HCT116 (cell line): ENCODE data around the gene GNL2. TPM values are rescaled to one million over a fixed set of nuclear protein-coding genes. Genes with fewer than 3 reads are reported as not detected.

Experiments used
- ATAC-seq: fragments of 200-7000 bp; cut with Tn5 transposase; 2 replicates; pipeline ENCODE4 v1.9.1; 2020; ENCODE audit warnings: mild to moderate bottlenecking, moderate library complexity
- BruUV-seq: library from RNA; stranded (reverse); fragments of 400-500 nt; replicated peaks from 2 replicates; lab custom pipeline; 2021; lab: Mats Ljungman, UMichigan
- CTCF ChIA-PET: fragments of 300-600 bp; sonication (Branson Sonifier 250); formaldehyde crosslinking; loops from one replicate; lab custom pipeline; 2021; ENCODE audit warnings: antibody characterized with exemption; lab: Charles Lee
- POLR2A ChIA-PET: fragments of 300-600, 350-600 bp; sonication (Branson Sonifier 250); formaldehyde crosslinking; loops from one replicate; lab custom pipeline; 2021; ENCODE audit warnings: antibody characterized with exemption; lab: Charles Lee
- RAD21 ChIA-PET, 2 experiments: fragments of 300-600 bp; sonication (Branson Sonifier 250); formaldehyde crosslinking; loops; one replicate each; lab custom pipeline; 2023; ENCODE audit warnings: low total read pairs in 2 of 2; ENCODE audit not compliant: uncharacterized antibody in 2 of 2, unreplicated experiment in 2 of 2, low non-redundant PET in 1 of 2; lab: Charles Lee
- DNase-seq: peaks from one replicate; pipeline ENCODE4 v3.0.0-alpha.2; 2010; ENCODE audit warnings: low read depth, low spot score
- H2AFZ ChIP-seq: fragments of 200-600 bp; shearing (Covaris generic), sonication (generic); 2 replicates; pipeline ENCODE4 v1.6.1; 2017; ENCODE audit warnings: low read depth, mixed run types, mixed read lengths, antibody characterized with exemption, low read length; ENCODE audit not compliant: poor library complexity, severe bottlenecking
- H3K27ac ChIP-seq: 2 replicates; pipeline ENCODE4 v1.5.1; 2012; ENCODE audit warnings: low read depth, low read length
- H3K27me3 ChIP-seq: fragments of 200-600 bp; sonication (generic); 2 replicates; pipeline ENCODE4 v1.6.1; 2016; ENCODE audit warnings: mixed run types, low read length, mixed read lengths; ENCODE audit not compliant: insufficient read depth
- H3K36me3 ChIP-seq, 2 experiments: fragments of 200-500 bp in 1 of 2; fragments of 200-600 bp in 1 of 2; sonication (Bioruptor generic) in 1 of 2; sonication (generic) in 1 of 2; 2 replicates each; pipeline versions ENCODE4 v1.5.1 to v1.6.1; 2014 to 2016; ENCODE audit warnings: low read length in 2 of 2, inconsistent platforms in 1 of 2, mixed read lengths in 1 of 2, mixed run types in 1 of 2; ENCODE audit not compliant: insufficient read depth in 2 of 2, control insufficient read depth in 1 of 2
- H3K4me1 ChIP-seq, 2 experiments: fragments of 200-600 bp in 1 of 2; sonication (generic) in 1 of 2; 2 replicates each; pipeline versions ENCODE4 v1.5.1 to v1.6.1; 2012 to 2017; ENCODE audit warnings: low read length in 2 of 2, inconsistent platforms in 1 of 2, mild to moderate bottlenecking in 1 of 2, mixed read lengths in 1 of 2, mixed run types in 1 of 2, moderate library complexity in 1 of 2; ENCODE audit not compliant: insufficient read depth in 2 of 2, control insufficient read depth in 1 of 2
- H3K4me2 ChIP-seq: fragments of 200-600 bp; sonication (generic); 2 replicates; pipeline ENCODE4 v1.6.1; 2017; ENCODE audit warnings: mixed run types, low read length, mixed read lengths
- H3K4me3 ChIP-seq, 2 experiments: fragments of 200-600 bp in 1 of 2; sonication (generic) in 1 of 2; replicated peaks in 1 of 2; 2 replicates each; pipeline ENCODE4 v1.5.1; 2011 to 2016; ENCODE audit warnings: low read length in 2 of 2, control low read depth in 1 of 2, low read depth in 1 of 2, mild to moderate bottlenecking in 1 of 2, mixed read lengths in 1 of 2, mixed run types in 1 of 2
- H3K79me2 ChIP-seq: fragments of 200-600 bp; sonication (generic); 2 replicates; pipeline ENCODE4 v1.6.1; 2017; ENCODE audit warnings: mild to moderate bottlenecking, mixed run types, low read length, moderate library complexity, mixed read lengths; ENCODE audit not compliant: insufficient read depth
- H3K9ac ChIP-seq: fragments of 200-600 bp; sonication (generic); 2 replicates; pipeline ENCODE4 v1.6.1; 2016; ENCODE audit warnings: low read length, mixed read lengths
- H3K9me2 ChIP-seq: fragments of 200-600 bp; sonication (generic), shearing (Covaris generic); 2 replicates; pipeline ENCODE4 v1.6.1; 2017; ENCODE audit warnings: mixed run types, mild to moderate bottlenecking, moderate library complexity; ENCODE audit not compliant: insufficient read depth
- H3K9me3 ChIP-seq, 2 experiments: fragments of 200-500 bp in 1 of 2; fragments of 200-600 bp in 1 of 2; sonication (Bioruptor generic) in 1 of 2; sonication (generic) in 1 of 2; 2 replicates each; pipeline ENCODE4 v1.6.1; 2014 to 2017; ENCODE audit warnings: low read length in 2 of 2, mixed read lengths in 2 of 2, inconsistent platforms in 1 of 2, low read depth in 1 of 2, mild to moderate bottlenecking in 1 of 2, mixed run types in 1 of 2, moderate library complexity in 1 of 2; ENCODE audit not compliant: control insufficient read depth in 1 of 2, insufficient read depth in 1 of 2
- H4K20me1 ChIP-seq: fragments of 200-600 bp; sonication (generic), shearing (Covaris generic); 2 replicates; pipeline ENCODE4 v1.6.1; 2017; ENCODE audit warnings: mixed run types, mild to moderate bottlenecking, moderate library complexity; ENCODE audit not compliant: insufficient read depth
- ATF3 ChIP-seq: IDR thresholded peaks from 2 replicates; pipeline ENCODE4 v1.6.1; 2012
- CEBPB ChIP-seq: IDR thresholded peaks from 2 replicates; pipeline ENCODE4 v1.6.1; 2012; ENCODE audit warnings: low read depth
- ELF1 ChIP-seq: IDR thresholded peaks from 2 replicates; pipeline ENCODE4 v1.6.1; 2012; ENCODE audit warnings: low read depth, borderline replicate concordance
- EZH2 ChIP-seq: fragments of 200-600 bp; sonication (generic); IDR thresholded peaks from 2 replicates; pipeline ENCODE4 v1.6.1; 2017; ENCODE audit warnings: antibody characterized with exemption, mixed run types
- EZH2phosphoT487 ChIP-seq: fragments of 200-600 bp; IDR thresholded peaks from 2 replicates; pipeline ENCODE4 v1.6.1; 2018; ENCODE audit warnings: antibody characterized with exemption, borderline replicate concordance
- FOSL1 ChIP-seq: IDR thresholded peaks from 2 replicates; pipeline ENCODE4 v1.6.1; 2012; ENCODE audit warnings: low read depth
- POLR2A ChIP-seq: IDR thresholded peaks from 2 replicates; pipeline ENCODE4 v1.7.0; 2011; ENCODE audit warnings: borderline replicate concordance; ENCODE audit not compliant: insufficient read depth, insufficient read length; ENCODE audit errors: extremely low read depth
- RAD21 ChIP-seq: IDR thresholded peaks from 2 replicates; pipeline ENCODE4 v1.6.1; 2012; ENCODE audit warnings: low read depth, mild to moderate bottlenecking
- SRF ChIP-seq: IDR thresholded peaks from 2 replicates; pipeline ENCODE4 v1.6.1; 2012; ENCODE audit warnings: low read depth
- TCF7L2 ChIP-seq: IDR thresholded peaks from 2 replicates; pipeline ENCODE4 v1.7.0; 2011; ENCODE audit warnings: borderline replicate concordance, inconsistent platforms; ENCODE audit not compliant: insufficient read depth, insufficient read length; ENCODE audit errors: extremely low read depth
- YY1 ChIP-seq: IDR thresholded peaks from 2 replicates; pipeline ENCODE4 v1.6.1; 2011; ENCODE audit warnings: low read length, low read depth, moderate library complexity, mild to moderate bottlenecking; ENCODE audit not compliant: insufficient replicate concordance; ENCODE audit errors: extremely low read depth
- ZNF274 ChIP-seq: fragments of 200-500 bp; sonication (Bioruptor generic); IDR thresholded peaks from 2 replicates; pipeline ENCODE4 v1.6.1; 2014; ENCODE audit warnings: mild to moderate bottlenecking, low read depth, low read length, inconsistent platforms
- intact Hi-C: fragments of 100-400 bp; cut with micrococcal nuclease; formaldehyde crosslinking; loops from 2 replicates; pipeline ENCODE4 v1.10.0; 2022
- total RNA-seq: library from RNA; stranded (reverse); gene quantifications from one replicate; pipeline ENCODE4 v1.2.1, GENCODE V29; 2021; ENCODE audit not compliant: unreplicated experiment
- TF ChIP-seq, protein P1 (sequence below): IDR thresholded peaks from 2 replicates; pipeline ENCODE4 v1.6.1; 2012; ENCODE audit warnings: low read depth
- TF ChIP-seq, protein P2 (sequence below), 3 experiments: fragments of 200-600 bp in 1 of 3; sonication (generic) in 1 of 3; IDR thresholded peaks in 2 of 3; conservative IDR thresholded peaks in 1 of 3; 2 replicates each; pipeline ENCODE4 v1.5.1; 2012 to 2017; ENCODE audit warnings: low read depth in 2 of 3, low read length in 2 of 3, antibody characterized with exemption in 1 of 3, borderline replicate concordance in 1 of 3, control low read depth in 1 of 3, mild to moderate bottlenecking in 1 of 3, mixed read lengths in 1 of 3, mixed run types in 1 of 3, moderate library complexity in 1 of 3; ENCODE audit not compliant: insufficient read depth in 1 of 3
- TF ChIP-seq, protein P3 (sequence below): IDR thresholded peaks from 2 replicates; pipeline ENCODE4 v1.6.1; 2011; ENCODE audit warnings: mild to moderate bottlenecking, low read length, moderate library complexity; ENCODE audit not compliant: insufficient replicate concordance; ENCODE audit errors: extremely low read depth

The GNL2 gene
- total RNA-seq, 1 experiment from 2014 or later, result 79.2 TPM

- TF ChIP-seq, protein P1, sequence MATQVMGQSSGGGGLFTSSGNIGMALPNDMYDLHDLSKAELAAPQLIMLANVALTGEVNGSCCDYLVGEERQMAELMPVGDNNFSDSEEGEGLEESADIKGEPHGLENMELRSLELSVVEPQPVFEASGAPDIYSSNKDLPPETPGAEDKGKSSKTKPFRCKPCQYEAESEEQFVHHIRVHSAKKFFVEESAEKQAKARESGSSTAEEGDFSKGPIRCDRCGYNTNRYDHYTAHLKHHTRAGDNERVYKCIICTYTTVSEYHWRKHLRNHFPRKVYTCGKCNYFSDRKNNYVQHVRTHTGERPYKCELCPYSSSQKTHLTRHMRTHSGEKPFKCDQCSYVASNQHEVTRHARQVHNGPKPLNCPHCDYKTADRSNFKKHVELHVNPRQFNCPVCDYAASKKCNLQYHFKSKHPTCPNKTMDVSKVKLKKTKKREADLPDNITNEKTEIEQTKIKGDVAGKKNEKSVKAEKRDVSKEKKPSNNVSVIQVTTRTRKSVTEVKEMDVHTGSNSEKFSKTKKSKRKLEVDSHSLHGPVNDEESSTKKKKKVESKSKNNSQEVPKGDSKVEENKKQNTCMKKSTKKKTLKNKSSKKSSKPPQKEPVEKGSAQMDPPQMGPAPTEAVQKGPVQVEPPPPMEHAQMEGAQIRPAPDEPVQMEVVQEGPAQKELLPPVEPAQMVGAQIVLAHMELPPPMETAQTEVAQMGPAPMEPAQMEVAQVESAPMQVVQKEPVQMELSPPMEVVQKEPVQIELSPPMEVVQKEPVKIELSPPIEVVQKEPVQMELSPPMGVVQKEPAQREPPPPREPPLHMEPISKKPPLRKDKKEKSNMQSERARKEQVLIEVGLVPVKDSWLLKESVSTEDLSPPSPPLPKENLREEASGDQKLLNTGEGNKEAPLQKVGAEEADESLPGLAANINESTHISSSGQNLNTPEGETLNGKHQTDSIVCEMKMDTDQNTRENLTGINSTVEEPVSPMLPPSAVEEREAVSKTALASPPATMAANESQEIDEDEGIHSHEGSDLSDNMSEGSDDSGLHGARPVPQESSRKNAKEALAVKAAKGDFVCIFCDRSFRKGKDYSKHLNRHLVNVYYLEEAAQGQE, result no peak
- TF ChIP-seq FOSL1, result no peak
- no peak for TF ChIP-seq RAD21
- TF ChIP-seq CEBPB, result no peak
Observed at GRCh38 chr1:37553927-37554808, 41.6 kb downstream of the GNL2 start, which contains the start of gene SNIP1 (continued).

- ChIA-PET RAD21 (no interaction called here), CTCF (interaction anchor here (0.9 kb wide), 1 partner anchor 39 kb away, joined by 3 read pairs; the partner anchor contains the start of gene MEAF6), POLR2A (interaction anchor here (0.6 kb wide), 1 partner anchor 33 kb away, joined by 3 read pairs; no protein-coding TSS in a partner anchor)
- BruUV-seq, result TSS peak; percentile 47
- 0 out of 2 replicates have a peak, but pooled peaks cover 8% of the 10 kb centered on the region for H4K20me1 ChIP-seq
- intact Hi-C loops, result loop anchor here (5.0 kb wide), 2 partner anchors 101 to 139 kb away; partner anchors contain the start of gene CDCA8
- no peaks in the 10 kb centered on the region for H3K9me3 ChIP-seq
- DNase-seq, result no peak
- H3K36me3 ChIP-seq, result peaks cover 20 to 22% of the 10 kb centered on the region in 2 experiments; a peak in 3 of 4 replicates
- no peaks in the 10 kb centered on the region for H3K9me2 ChIP-seq
- no peak overlapping the region for H2AFZ ChIP-seq
- ATAC-seq, result peak; percentile 24; the same call in 1 of the 2 replicates
- peak overlapping the region; percentile 98 to 99 for H3K4me3 ChIP-seq
- no peaks in the 10 kb centered on the region for H3K27me3 ChIP-seq
- peaks cover 54% of the 10 kb centered on the region for H3K79me2 ChIP-seq
- H3K27ac ChIP-seq, result peak overlapping the region; percentile 71
- peaks cover 15 to 28% of the 10 kb centered on the region in 2 experiments for H3K4me1 ChIP-seq
- H3K9ac ChIP-seq, result peak overlapping the region; percentile 89
- peak overlapping the region; percentile 89 for H3K4me2 ChIP-seq
- TF ChIP-seq, protein P2, sequence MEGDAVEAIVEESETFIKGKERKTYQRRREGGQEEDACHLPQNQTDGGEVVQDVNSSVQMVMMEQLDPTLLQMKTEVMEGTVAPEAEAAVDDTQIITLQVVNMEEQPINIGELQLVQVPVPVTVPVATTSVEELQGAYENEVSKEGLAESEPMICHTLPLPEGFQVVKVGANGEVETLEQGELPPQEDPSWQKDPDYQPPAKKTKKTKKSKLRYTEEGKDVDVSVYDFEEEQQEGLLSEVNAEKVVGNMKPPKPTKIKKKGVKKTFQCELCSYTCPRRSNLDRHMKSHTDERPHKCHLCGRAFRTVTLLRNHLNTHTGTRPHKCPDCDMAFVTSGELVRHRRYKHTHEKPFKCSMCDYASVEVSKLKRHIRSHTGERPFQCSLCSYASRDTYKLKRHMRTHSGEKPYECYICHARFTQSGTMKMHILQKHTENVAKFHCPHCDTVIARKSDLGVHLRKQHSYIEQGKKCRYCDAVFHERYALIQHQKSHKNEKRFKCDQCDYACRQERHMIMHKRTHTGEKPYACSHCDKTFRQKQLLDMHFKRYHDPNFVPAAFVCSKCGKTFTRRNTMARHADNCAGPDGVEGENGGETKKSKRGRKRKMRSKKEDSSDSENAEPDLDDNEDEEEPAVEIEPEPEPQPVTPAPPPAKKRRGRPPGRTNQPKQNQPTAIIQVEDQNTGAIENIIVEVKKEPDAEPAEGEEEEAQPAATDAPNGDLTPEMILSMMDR (IDR thresholded peaks at IDR 0.05 in 2 of 3, conservative IDR thresholded peaks at IDR 0.05 in 1 of 3; ENCODE audit: borderline replicate concordance in 1 of 3, insufficient read depth in 1 of 3, low read depth in 2 of 3, low read length in 2 of 3), result no peak
- no peak for TF ChIP-seq ZNF274
- no peak for TF ChIP-seq EZH2phosphoT487
- TF ChIP-seq EZH2, result no peak
- TF ChIP-seq RAD21, result no peak
- TF ChIP-seq POLR2A, result no peak
- TF ChIP-seq ELF1, result no peak
- no peak for TF ChIP-seq TCF7L2
- TF ChIP-seq, protein P3, sequence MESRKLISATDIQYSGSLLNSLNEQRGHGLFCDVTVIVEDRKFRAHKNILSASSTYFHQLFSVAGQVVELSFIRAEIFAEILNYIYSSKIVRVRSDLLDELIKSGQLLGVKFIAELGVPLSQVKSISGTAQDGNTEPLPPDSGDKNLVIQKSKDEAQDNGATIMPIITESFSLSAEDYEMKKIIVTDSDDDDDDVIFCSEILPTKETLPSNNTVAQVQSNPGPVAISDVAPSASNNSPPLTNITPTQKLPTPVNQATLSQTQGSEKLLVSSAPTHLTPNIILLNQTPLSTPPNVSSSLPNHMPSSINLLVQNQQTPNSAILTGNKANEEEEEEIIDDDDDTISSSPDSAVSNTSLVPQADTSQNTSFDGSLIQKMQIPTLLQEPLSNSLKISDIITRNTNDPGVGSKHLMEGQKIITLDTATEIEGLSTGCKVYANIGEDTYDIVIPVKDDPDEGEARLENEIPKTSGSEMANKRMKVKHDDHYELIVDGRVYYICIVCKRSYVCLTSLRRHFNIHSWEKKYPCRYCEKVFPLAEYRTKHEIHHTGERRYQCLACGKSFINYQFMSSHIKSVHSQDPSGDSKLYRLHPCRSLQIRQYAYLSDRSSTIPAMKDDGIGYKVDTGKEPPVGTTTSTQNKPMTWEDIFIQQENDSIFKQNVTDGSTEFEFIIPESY, result no peak
- no peak for TF ChIP-seq ATF3
- no peak for TF ChIP-seq YY1
- no peak for TF ChIP-seq SRF
Observed at GRCh38 chr1:37553598-37553926, 42.2 kb downstream of the GNL2 start.
